GM12891 (cell line): ENCODE data around the gene C5orf22.

ENCODE experiments used
- POLR2A ChIP-seq: IDR thresholded peaks from 2 replicates; pipeline ENCODE4 v1.6.1; 2011; ENCODE audit warnings: low read depth, low read length, control low read depth
- POLR2AphosphoS5 ChIP-seq: IDR thresholded peaks from 2 replicates; pipeline ENCODE4 v1.6.1; 2011; ENCODE audit warnings: low read depth, low read length, control low read depth
- TAF1 ChIP-seq: IDR thresholded peaks from 2 replicates; pipeline ENCODE4 v1.6.1; 2011; ENCODE audit warnings: low read depth, low read length, control low read depth

- TF ChIP-seq POLR2A: no peak
- TF ChIP-seq TAF1: no peak
- no peak for TF ChIP-seq POLR2AphosphoS5
Observed at GRCh38 chr5:31485376-31486207, 46.5 kb upstream of the C5orf22 start.
